ENCODE data around the gene CD274.

- TF ChIP-seq, protein P1, sequence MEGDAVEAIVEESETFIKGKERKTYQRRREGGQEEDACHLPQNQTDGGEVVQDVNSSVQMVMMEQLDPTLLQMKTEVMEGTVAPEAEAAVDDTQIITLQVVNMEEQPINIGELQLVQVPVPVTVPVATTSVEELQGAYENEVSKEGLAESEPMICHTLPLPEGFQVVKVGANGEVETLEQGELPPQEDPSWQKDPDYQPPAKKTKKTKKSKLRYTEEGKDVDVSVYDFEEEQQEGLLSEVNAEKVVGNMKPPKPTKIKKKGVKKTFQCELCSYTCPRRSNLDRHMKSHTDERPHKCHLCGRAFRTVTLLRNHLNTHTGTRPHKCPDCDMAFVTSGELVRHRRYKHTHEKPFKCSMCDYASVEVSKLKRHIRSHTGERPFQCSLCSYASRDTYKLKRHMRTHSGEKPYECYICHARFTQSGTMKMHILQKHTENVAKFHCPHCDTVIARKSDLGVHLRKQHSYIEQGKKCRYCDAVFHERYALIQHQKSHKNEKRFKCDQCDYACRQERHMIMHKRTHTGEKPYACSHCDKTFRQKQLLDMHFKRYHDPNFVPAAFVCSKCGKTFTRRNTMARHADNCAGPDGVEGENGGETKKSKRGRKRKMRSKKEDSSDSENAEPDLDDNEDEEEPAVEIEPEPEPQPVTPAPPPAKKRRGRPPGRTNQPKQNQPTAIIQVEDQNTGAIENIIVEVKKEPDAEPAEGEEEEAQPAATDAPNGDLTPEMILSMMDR (conservative IDR thresholded peaks at IDR 0.05; ENCODE audit: low read length): no peak
- TF ChIP-seq EZH2phosphoT487 (IDR thresholded peaks at IDR 0.05; ENCODE audit: borderline replicate concordance): no peak
Observed at GRCh38 chr9:5499889-5500398, 49.6 kb downstream of the CD274 start.
